Measurements from ENCODE around the gene IGF2R.

Gene IGF2R

GRCh38 chr6:160130729-160131484, 162.0 kb downstream of the IGF2R start:
- no peak for DNase-seq
- Histone ChIP-seq H4K20me1 (ENCODE audit: insufficient read depth, low read length) (no peaks in the 10 kb centered on the region), H3K27me3 (ENCODE audit: insufficient read depth, low read length, poor library complexity) (no peaks in the 10 kb centered on the region)

GRCh38 chr6:160131636-160132296, 162.9 kb downstream of the IGF2R start:
- no peak for ATAC-seq (ENCODE audit: insufficient read depth, low read depth)
- Histone ChIP-seq H3K4me2 (ENCODE audit: insufficient read depth, low read length) (no peak overlapping the region), H3K27me3 (ENCODE audit: insufficient read depth, low read length, poor library complexity) (no peaks in the 10 kb centered on the region), H3K4me3 (ENCODE audit: low read depth in 1 of 2, low read length in 2 of 2) (no peak overlapping the region), H3K9me3 (ENCODE audit: insufficient read depth, low read length, severe bottlenecking) (no peaks in the 10 kb centered on the region), H3K9ac (ENCODE audit: low read depth, low read length) (no peak overlapping the region), H3K27ac (ENCODE audit: low read length) (no peak overlapping the region), H3K36me3 (ENCODE audit: insufficient read depth, low read length) (no peaks in the 10 kb centered on the region), H3K79me2 (ENCODE audit: insufficient read depth, low read length) (no peaks in the 10 kb centered on the region), H2AFZ (ENCODE audit: low read depth, low read length) (no peak overlapping the region), H4K20me1 (ENCODE audit: insufficient read depth, low read length) (no peaks in the 10 kb centered on the region), H3K4me1 (ENCODE audit: insufficient read depth, low read length) (no peaks in the 10 kb centered on the region)
- DNase-seq, result no peak
- TF ChIP-seq EZH2 (IDR thresholded peaks at IDR 0.05; ENCODE audit: borderline replicate concordance, low read depth, low read length, severe bottlenecking) (no peak), CTCF (IDR thresholded peaks at IDR 0.05; ENCODE audit: borderline replicate concordance, extremely low read depth, low read length, poor library complexity, severe bottlenecking) (no peak)

More at GRCh38 chr6:160130729-160131484, 162.0 kb downstream of the IGF2R start:
- Histone ChIP-seq H2AFZ (ENCODE audit: low read depth, low read length) (no peak overlapping the region), H3K27ac (ENCODE audit: low read length) (no peak overlapping the region), H3K4me1 (ENCODE audit: insufficient read depth, low read length) (no peaks in the 10 kb centered on the region), H3K4me3 (ENCODE audit: low read depth in 1 of 2, low read length in 2 of 2) (no peak overlapping the region), H3K9ac (ENCODE audit: low read depth, low read length) (no peak overlapping the region), H3K4me2 (ENCODE audit: insufficient read depth, low read length) (no peak overlapping the region), H3K79me2 (ENCODE audit: insufficient read depth, low read length) (no peaks in the 10 kb centered on the region), H3K9me3 (ENCODE audit: insufficient read depth, low read length, severe bottlenecking) (no peaks in the 10 kb centered on the region), H3K36me3 (ENCODE audit: insufficient read depth, low read length) (no peaks in the 10 kb centered on the region)
- TF ChIP-seq EZH2 (IDR thresholded peaks at IDR 0.05; ENCODE audit: borderline replicate concordance, low read depth, low read length, severe bottlenecking), result no peak
- TF ChIP-seq CTCF (IDR thresholded peaks at IDR 0.05; ENCODE audit: borderline replicate concordance, extremely low read depth, low read length, poor library complexity, severe bottlenecking), result no peak
- no peak for ATAC-seq (ENCODE audit: insufficient read depth, low read depth)

- Histone ChIP-seq H2AFZ (ENCODE audit: low read depth, low read length) (no peak overlapping the region), H3K9me3 (ENCODE audit: insufficient read depth, low read length, severe bottlenecking) (no peaks in the 10 kb centered on the region), H3K27me3 (ENCODE audit: insufficient read depth, low read length, poor library complexity) (no peaks in the 10 kb centered on the region), H4K20me1 (ENCODE audit: insufficient read depth, low read length) (no peaks in the 10 kb centered on the region), H3K36me3 (ENCODE audit: insufficient read depth, low read length) (no peaks in the 10 kb centered on the region), H3K4me2 (ENCODE audit: insufficient read depth, low read length) (no peak overlapping the region), H3K79me2 (ENCODE audit: insufficient read depth, low read length) (no peaks in the 10 kb centered on the region), H3K4me1 (ENCODE audit: insufficient read depth, low read length) (no peaks in the 10 kb centered on the region), H3K9ac (ENCODE audit: low read depth, low read length) (no peak overlapping the region), H3K27ac (ENCODE audit: low read length) (no peak overlapping the region), H3K4me3 (ENCODE audit: low read depth in 1 of 2, low read length in 2 of 2) (no peak overlapping the region)
- ATAC-seq (ENCODE audit: insufficient read depth, low read depth) (no peak), DNase-seq (no peak)
- no peak for TF ChIP-seq EZH2 (IDR thresholded peaks at IDR 0.05; ENCODE audit: borderline replicate concordance, low read depth, low read length, severe bottlenecking)
- no peak for TF ChIP-seq CTCF (IDR thresholded peaks at IDR 0.05; ENCODE audit: borderline replicate concordance, extremely low read depth, low read length, poor library complexity, severe bottlenecking)
Observed at GRCh38 chr6:160132297-160132637, 163.4 kb downstream of the IGF2R start.
